Measurements from ENCODE around the gene B4GALT5.

The B4GALT5 gene

DNA sequence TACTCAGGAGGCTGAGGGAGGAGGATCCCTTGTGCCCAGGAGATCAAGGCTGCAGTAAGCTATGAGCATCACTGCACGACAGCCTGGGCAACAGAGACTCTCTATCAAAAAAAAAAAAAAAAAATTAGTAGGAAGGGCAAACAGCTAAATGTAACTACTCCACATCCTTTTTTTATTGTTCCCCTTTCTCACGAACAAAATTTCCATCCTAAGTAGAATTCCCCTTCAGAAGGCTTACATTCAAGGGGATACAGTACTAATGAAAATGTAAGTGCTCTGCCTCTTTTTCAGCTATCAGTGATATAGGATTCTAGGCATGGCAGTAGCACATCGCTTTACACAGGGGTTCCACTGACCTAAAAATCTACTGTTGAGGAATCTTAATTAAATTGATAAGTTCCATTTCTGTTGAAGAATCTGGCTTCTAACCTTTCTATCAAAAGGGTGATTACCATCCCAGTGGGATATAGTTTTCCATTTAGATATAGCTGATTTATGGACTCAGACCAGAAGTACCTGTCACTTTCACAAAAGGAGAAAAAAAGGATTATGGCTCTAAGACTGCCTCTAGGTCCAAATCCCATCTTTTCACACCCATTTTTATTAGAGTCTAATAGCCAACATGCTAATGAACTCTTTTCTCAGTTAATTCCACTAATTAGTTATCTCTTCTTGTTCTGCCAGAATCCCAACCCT, 2.6 kb downstream of the B4GALT5 start:
- TF ChIP-seq FOXP2 (optimal IDR thresholded peaks at IDR 0.05; ENCODE audit: borderline replicate concordance, extremely low read depth, extremely low read length, insufficient read depth) (no peak), SIN3A (IDR thresholded peaks at IDR 0.05; ENCODE audit: borderline replicate concordance, insufficient read depth, low read length) (no peak), POLR2AphosphoS5 (IDR thresholded peaks at IDR 0.05; ENCODE audit: low read depth, low read length) (no peak), TAF1 (IDR thresholded peaks at IDR 0.05; ENCODE audit: borderline replicate concordance, insufficient read depth, low read length) (no peak)
- TF ChIP-seq, protein P1, sequence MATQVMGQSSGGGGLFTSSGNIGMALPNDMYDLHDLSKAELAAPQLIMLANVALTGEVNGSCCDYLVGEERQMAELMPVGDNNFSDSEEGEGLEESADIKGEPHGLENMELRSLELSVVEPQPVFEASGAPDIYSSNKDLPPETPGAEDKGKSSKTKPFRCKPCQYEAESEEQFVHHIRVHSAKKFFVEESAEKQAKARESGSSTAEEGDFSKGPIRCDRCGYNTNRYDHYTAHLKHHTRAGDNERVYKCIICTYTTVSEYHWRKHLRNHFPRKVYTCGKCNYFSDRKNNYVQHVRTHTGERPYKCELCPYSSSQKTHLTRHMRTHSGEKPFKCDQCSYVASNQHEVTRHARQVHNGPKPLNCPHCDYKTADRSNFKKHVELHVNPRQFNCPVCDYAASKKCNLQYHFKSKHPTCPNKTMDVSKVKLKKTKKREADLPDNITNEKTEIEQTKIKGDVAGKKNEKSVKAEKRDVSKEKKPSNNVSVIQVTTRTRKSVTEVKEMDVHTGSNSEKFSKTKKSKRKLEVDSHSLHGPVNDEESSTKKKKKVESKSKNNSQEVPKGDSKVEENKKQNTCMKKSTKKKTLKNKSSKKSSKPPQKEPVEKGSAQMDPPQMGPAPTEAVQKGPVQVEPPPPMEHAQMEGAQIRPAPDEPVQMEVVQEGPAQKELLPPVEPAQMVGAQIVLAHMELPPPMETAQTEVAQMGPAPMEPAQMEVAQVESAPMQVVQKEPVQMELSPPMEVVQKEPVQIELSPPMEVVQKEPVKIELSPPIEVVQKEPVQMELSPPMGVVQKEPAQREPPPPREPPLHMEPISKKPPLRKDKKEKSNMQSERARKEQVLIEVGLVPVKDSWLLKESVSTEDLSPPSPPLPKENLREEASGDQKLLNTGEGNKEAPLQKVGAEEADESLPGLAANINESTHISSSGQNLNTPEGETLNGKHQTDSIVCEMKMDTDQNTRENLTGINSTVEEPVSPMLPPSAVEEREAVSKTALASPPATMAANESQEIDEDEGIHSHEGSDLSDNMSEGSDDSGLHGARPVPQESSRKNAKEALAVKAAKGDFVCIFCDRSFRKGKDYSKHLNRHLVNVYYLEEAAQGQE (IDR thresholded peaks at IDR 0.05; ENCODE audit: insufficient read depth in 1 of 2, low read depth in 2 of 2, low read length in 2 of 2), result no peak

DNA sequence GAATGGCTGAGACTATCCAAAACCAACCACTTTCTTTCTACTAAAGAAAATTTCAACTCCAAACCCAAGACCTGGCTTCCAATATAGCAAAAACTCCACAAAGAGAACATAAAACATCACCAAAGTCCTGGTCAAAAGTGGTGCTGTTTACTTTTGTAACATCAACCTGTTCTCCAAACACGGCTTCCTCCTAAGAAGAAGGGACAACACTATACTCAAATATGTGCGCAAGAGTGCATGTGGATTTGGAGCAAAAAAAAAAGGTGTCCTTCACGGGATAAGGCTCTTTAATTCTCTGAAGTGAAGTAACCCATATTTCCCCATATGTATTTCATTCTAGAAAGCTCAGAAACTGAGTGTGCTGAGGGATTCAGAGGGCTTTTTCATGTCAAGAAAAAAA, 6.6 kb downstream of the B4GALT5 start:
- TF ChIP-seq SIN3A (IDR thresholded peaks at IDR 0.05; ENCODE audit: borderline replicate concordance, insufficient read depth, low read length), result no peak
- TF ChIP-seq FOXP2 (optimal IDR thresholded peaks at IDR 0.05; ENCODE audit: borderline replicate concordance, extremely low read depth, extremely low read length, insufficient read depth), result no peak
- no peak for TF ChIP-seq TAF1 (IDR thresholded peaks at IDR 0.05; ENCODE audit: borderline replicate concordance, insufficient read depth, low read length)
- TF ChIP-seq POLR2AphosphoS5 (IDR thresholded peaks at IDR 0.05; ENCODE audit: low read depth, low read length), result no peak
- TF ChIP-seq, protein P1 (IDR thresholded peaks at IDR 0.05; ENCODE audit: insufficient read depth in 1 of 2, low read depth in 2 of 2, low read length in 2 of 2), result no peak

- TF ChIP-seq TAF1 (IDR thresholded peaks at IDR 0.05; ENCODE audit: borderline replicate concordance, insufficient read depth, low read length) (no peak), FOXP2 (optimal IDR thresholded peaks at IDR 0.05; ENCODE audit: borderline replicate concordance, extremely low read depth, extremely low read length, insufficient read depth) (no peak), POLR2AphosphoS5 (IDR thresholded peaks at IDR 0.05; ENCODE audit: low read depth, low read length) (no peak), SIN3A (IDR thresholded peaks at IDR 0.05; ENCODE audit: borderline replicate concordance, insufficient read depth, low read length) (no peak)
- TF ChIP-seq, protein P1 (IDR thresholded peaks at IDR 0.05; ENCODE audit: insufficient read depth in 1 of 2, low read depth in 2 of 2, low read length in 2 of 2), result no peak
These were observed 7.0 kb downstream of the B4GALT5 start for GRCh38 chr20:49706630-49707091.

- TF ChIP-seq SIN3A (IDR thresholded peaks at IDR 0.05; ENCODE audit: borderline replicate concordance, insufficient read depth, low read length) (no peak), POLR2AphosphoS5 (IDR thresholded peaks at IDR 0.05; ENCODE audit: low read depth, low read length) (no peak), FOXP2 (optimal IDR thresholded peaks at IDR 0.05; ENCODE audit: borderline replicate concordance, extremely low read depth, extremely low read length, insufficient read depth) (no peak)
These were observed 8.3 kb downstream of the B4GALT5 start for GRCh38 chr20:49705358-49705757.

DNA sequence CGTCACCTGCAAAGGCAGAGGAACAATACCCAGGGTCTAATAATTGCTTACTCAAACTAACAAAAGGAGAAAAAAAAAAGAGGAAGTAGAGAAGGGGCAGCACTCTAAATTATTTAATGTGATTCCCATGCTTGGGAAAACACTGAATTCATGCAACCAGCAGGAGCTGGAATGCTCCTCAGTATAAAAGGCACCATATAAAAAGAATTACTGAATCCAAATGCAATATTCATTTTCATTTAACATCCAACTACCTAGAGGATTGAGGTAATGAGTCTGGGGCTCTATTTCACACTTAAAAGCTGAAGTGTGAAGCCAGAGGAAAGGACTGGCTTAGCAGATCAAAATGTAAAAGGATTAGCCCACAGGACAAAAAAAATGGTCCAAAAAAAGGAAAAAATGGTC, 8.7 kb downstream of the B4GALT5 start:
- no peak for TF ChIP-seq FOXP2 (optimal IDR thresholded peaks at IDR 0.05; ENCODE audit: borderline replicate concordance, extremely low read depth, extremely low read length, insufficient read depth)
- TF ChIP-seq TAF1 (IDR thresholded peaks at IDR 0.05; ENCODE audit: borderline replicate concordance, insufficient read depth, low read length), result no peak
- TF ChIP-seq SIN3A (IDR thresholded peaks at IDR 0.05; ENCODE audit: borderline replicate concordance, insufficient read depth, low read length), result no peak
- TF ChIP-seq, protein P1 (IDR thresholded peaks at IDR 0.05; ENCODE audit: insufficient read depth in 1 of 2, low read depth in 2 of 2, low read length in 2 of 2), result no peak
- TF ChIP-seq POLR2AphosphoS5 (IDR thresholded peaks at IDR 0.05; ENCODE audit: low read depth, low read length), result no peak

All from PFSK-1 (cell line).